GM21367 (cell line): ENCODE data around the gene ENOX1.

Experiments
- ATAC-seq: cut with Tn5 transposase; IDR thresholded peaks from one replicate; pipeline ENCODE4 v1.9.1; 2021; ENCODE audit not compliant: unreplicated experiment

The ENOX1 gene

DNA sequence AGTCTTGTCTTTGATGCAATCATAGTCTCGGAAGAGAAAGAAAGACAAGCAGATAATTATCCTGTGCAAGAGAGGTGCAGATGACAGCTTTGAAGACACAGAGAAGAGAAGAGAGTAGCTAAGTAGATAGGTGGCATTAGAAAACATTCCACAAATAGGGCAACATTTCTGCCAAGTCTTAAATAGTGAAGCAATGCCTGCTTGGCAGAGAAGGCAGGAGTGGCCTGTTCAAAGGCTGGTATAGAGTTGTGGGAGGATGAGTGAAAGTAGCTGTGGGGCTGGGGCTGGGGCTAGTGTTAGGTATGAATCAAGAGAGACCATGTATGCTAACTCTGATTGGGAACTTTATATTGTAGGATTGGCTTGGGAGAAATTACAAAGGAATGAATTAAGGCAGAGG is 457.9 kb downstream of the ENOX1 start:
- no peak for ATAC-seq

- no peak for ATAC-seq
Measured at GRCh38 chr13:43326100-43326499, 460.7 kb downstream of the ENOX1 start.

- ATAC-seq: no peak
Measured at GRCh38 chr13:43325636-43326035, 461.1 kb downstream of the ENOX1 start.

GRCh38 chr13:43324129-43324528 is 462.6 kb downstream of the ENOX1 start:
- ATAC-seq: no peak

DNA sequence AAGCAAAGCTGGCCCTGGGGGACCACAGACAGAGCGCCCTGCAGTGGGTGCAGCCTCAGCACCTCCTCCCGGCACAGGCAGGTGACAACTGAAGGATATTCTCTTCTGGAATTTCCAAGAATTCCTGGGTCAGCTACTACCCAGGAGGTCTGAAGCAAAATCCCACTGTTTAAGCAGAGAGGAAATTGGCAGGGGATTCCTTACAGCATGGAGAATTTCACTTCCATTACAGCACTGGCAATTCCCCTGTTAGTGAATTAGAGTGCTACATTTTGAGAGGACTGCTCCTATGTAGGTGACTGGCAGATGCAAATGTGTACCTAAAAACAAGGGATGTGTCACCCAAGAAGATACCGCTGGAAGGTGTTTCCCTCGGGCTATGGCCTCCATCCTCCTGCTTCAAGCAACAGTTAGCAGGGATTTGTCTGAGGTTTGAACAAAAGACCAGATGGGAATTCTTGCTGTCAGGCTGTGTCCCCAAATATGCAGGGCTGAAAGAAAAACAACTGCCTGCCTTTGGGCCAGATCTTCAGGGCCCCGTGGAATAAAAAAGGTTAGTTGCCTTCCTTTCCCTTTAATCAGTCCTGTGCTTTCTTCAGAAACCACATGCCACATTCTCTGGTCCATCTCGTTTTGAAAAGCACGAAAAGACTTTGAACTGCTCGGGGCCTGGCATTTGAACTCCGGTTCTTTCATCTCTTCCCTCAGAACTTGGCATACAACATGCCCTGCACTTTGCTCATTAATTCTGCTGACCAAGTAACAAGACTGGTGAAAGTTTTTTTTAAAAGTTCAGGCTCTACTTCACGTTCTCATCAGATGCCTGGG is 466.9 kb downstream of the ENOX1 start:
- no peak for ATAC-seq

DNA sequence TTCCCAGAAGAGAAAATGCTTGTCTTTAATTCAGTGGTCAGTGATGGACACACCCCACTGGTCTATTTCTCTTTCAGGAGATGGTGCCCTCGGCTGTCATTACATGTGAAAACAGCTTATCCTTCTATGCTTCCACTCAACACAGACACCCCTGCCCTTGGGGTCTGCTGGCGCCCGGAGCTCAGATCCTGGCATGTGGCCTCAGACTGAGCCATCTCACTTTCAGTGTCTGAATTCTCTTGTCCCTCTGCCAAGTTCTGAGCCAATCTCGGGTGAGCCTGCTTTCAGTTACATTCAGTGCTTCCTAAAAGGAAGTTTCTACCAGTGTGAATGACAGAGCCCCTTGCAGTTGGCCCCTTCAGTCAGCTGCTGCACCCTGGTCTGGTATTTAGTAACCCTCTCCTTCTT is 469.8 kb downstream of the ENOX1 start:
- no peak for ATAC-seq

DNA sequence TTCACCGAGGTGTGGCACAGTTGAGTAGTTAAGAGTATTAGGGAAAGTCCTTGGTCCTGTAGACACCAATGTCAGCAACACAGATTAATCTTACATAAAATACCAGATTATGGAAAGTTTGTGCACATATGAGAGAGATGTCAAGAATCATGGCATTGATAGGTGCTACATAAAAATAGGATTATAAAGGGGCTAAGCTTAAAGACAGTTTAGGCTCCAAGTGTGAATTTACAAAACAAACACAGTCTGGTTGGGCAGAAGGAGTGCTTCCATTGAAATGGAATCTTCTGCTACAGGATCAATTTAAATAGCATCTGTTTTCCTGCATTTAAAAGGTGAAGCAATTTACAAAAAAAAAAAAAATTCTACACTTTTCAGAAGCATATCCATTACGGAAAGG is 470.5 kb downstream of the ENOX1 start:
- no peak for ATAC-seq

- no peak for ATAC-seq
Measured at GRCh38 chr13:43315522-43315921, 471.2 kb downstream of the ENOX1 start.

DNA sequence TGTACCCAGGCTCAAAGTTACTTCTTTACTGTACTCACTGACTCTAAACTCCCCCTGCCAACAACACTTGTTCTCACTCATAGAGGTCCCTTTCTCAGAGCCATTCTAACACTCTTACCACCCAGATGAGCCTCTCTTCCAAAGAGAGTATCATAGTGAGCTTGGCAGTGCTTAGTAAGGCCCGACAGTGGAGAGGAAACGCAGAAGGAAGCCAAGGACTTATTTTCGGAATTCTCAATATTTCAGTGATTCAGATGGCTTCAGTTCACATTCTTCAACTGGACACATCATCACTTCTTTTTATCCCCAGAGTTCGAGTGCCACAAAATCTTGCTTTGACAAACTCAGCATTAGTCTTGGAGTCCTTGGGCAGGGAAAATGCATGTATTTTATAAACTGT is 477.5 kb downstream of the ENOX1 start:
- ATAC-seq: no peak

DNA sequence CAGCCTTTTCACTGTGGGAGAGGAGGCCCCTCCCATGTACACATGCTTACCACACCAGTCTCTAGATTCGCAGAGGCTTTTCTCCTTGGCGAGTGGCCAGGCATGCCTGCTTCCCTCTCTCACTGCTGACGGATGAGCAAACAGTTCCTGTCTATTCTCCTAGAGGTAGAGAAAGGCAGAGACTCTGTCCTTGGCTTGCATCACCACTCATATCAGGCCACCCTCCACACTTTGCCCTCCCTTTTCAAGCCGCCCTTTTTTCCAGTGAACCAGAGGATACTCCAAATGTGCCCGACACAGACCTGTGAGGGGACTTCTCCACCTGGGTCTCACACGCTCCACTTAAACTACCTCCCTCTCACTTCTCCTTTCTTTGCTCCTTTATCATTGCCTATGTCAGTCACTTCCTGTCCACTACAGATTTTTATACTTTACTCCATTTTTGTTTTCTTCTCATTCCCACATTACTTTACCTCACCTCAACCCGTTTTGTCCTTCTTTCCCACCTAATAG is 478.8 kb downstream of the ENOX1 start:
- peak; percentile 69 for ATAC-seq

- ATAC-seq: no peak
Measured at GRCh38 chr13:43307221-43307920, 479.4 kb downstream of the ENOX1 start.

- ATAC-seq: no peak
Measured at GRCh38 chr13:43306372-43306771, 480.4 kb downstream of the ENOX1 start.

DNA sequence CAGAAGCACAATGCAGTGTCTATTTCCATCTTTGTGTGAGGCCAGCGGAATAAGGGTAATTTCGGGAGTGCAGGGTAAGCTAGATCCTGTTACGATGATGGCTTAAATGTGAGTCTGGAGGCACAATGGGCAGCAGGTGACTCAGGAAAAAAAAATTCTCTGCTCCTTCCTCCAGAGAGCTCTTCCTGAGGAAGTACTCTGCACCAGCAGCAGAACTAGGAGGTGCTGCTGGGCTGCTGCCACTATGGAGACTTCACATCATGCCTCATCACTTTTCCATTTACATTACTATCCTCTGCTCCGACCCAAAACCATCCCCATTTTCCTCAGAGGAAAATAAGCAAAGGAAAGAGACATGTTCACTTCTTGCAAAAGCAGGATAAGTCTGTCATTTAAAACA is 481.4 kb downstream of the ENOX1 start:
- ATAC-seq: no peak

GRCh38 chr13:43304945-43305344 is 481.8 kb downstream of the ENOX1 start:
- ATAC-seq: no peak

DNA sequence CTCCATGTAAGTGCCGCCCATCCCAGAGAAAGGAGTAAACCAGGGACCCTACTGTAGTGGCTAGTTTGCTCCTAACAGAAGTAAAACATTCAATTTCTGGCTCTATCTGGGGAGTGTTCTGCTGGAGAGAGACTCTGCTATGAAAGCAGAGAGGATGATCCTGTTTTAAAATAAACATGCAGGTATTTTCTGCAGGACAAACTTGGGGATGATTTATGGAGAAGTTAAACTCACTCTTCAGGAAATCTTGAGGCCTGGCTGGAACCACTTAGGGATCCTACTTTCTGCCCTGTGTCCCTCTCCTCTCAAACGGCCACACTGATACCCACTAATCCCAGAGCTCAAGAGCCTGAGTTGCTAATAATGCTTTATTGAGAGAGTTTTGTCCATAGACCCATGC is 482.3 kb downstream of the ENOX1 start:
- no peak for ATAC-seq

GRCh38 chr13:43303033-43303729 is 483.6 kb downstream of the ENOX1 start:
- ATAC-seq: no peak

DNA sequence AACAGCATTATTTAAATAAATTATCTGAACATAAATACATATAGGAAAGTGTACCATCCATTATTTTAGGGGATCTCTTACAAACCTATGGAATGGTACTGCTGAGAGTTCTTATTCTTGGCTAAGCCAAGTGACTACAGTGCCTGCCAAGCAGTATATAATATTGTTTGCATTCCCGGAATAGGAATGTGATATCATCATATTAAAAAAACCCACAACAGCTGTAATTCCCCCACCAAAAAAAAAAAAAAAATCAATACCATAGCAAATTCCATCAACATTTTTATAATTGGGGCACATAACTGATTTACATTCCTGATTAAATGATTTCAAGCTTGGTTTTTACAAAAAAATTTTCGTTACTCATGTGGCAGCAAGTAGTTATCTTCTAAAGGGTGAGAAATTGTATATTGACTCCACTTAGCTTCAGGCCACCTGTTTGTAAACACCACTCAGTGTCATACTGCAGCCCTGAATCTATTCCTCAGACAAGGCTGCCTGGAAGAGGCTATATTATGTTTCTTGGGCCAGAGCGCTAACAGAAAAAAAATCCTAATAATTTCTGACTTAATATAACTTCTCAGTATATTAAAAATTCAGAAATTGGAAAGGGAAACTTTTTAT is 485.3 kb downstream of the ENOX1 start:
- no peak for ATAC-seq

DNA sequence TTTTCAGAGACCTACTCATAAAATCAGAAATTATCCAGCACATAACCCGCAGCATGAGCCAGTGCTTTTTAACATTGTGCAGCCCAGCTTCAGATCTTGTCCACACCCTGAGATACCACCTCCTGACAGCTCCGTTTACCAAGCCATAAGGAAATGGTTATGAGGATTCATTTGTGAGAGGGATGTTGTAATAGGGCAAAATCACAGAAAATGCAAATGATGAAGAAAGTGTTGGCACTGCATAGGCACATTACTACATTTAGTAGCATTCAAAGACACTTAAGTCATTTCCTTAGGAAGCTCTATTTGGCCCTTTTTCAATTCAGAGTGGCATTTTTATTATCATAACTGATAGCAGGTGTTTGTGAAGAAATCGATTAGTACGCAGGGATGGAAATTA is 485.9 kb downstream of the ENOX1 start:
- ATAC-seq: no peak

DNA sequence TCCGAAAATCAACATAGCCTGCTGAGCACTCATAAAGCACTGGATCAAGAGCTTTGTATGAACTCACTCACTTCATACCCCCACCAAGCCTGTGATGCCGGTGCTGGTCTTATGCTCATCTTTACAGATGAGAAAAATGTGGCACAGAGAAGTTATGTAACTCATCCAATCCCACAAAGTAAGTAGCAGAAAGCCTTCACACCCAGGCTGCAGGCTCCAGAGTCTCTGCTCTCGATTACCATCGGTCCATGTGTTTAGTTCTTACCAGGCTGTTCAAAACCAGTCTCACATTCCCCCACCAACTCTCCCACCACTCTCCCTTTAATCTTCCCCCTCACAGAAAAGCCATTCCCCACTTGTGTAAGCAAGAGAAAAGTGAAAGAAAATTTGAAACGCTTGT is 487.4 kb downstream of the ENOX1 start:
- ATAC-seq: no peak

- no peak for ATAC-seq
Measured at GRCh38 chr13:43298816-43299215, 488.0 kb downstream of the ENOX1 start.

DNA sequence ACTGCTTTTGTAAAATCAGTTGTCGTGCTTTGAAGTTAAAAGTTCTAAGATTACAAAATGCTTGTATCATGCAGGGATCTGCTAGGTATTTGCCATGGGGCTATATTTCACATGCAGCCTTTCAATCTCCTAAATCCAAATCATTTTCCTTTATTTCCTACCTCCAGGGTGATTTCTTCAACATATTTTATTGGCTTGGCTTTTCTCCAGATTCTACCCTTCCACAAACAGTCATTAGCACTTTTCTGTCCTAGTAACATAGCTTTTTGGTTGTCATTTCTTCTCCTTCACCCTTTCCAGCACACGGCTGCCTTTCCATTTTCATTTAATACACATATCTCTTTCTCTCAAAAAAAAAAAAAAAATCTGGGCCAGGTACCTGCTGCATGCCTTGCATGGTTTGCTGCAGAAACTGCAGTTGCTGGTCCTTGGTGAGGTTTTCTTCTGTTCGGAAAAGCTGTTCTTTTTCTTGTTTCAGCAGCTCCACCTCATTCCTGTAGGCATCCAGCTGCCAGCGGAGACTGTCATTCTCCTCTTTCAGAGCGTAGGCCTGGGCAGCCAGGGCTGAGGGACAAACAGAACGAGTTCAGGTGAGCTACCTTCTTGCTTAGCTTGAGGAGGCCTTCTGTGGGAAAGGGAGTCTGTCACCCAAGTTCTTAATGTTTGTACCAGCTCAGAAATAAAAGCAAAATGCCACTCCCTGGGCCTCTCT is 488.6 kb downstream of the ENOX1 start:
- ATAC-seq: no peak
